Measurements from ENCODE around the gene DSCAML1. TPM values are rescaled to one million over a fixed set of nuclear protein-coding genes. Genes with fewer than 3 reads are reported as not detected.

DSCAML1 gene
- total RNA-seq, 1 donor from 2014 or later, result 0.16 TPM

DNA sequence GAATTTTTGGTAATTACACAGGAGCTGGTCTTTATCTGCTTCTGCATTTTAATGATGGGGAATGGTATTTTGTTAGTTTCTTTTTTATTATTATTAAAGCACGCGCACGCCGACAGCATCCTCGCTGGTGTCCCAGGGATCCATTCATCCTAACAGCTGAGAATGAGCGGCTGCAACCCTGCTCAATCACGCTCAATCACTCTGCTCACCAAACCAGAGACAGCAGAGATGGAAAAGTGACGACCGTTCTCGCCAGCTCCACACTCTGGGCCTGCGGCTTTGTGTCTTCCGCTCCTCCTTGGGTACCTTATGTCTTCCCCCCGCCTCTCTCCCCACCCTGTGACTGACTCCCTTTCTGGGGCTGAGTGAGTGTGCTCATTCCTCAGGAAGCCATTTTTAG lies 84.5 kb downstream of the DSCAML1 start:
- H3K9ac ChIP-seq (ENCODE audit: low read length), result no peak overlapping the region
- Mint-ChIP-seq H3K9me3 (ENCODE audit: unreplicated experiment) (no peaks in the 10 kb centered on the region), H3K27ac (ENCODE audit: unreplicated experiment) (no peak overlapping the region), H3K4me1 (ENCODE audit: low read depth, unreplicated experiment) (no peaks in the 10 kb centered on the region), H3K27me3 (ENCODE audit: low read depth, unreplicated experiment) (peaks cover 82% of the 10 kb centered on the region), H3K36me3 (ENCODE audit: low read depth, unreplicated experiment) (no peaks in the 10 kb centered on the region), H3K4me3 (ENCODE audit: unreplicated experiment) (no peak overlapping the region)
- no peak overlapping the region for H3K27ac ChIP-seq (ENCODE audit: low read depth, low read length)
- H4K20me1 ChIP-seq (ENCODE audit: insufficient read depth, low read length), result no peaks in the 10 kb centered on the region
- H3K36me3 ChIP-seq (ENCODE audit: insufficient read depth, low read length), result no peaks in the 10 kb centered on the region
- H3K79me2 ChIP-seq (ENCODE audit: insufficient read depth, low read length), result no peaks in the 10 kb centered on the region
- H3K27me3 ChIP-seq (ENCODE audit: insufficient read depth, low read length), result peaks cover 8% of the 10 kb centered on the region
- H3K4me1 ChIP-seq (ENCODE audit: insufficient read depth, low read length), result no peaks in the 10 kb centered on the region
- no peak for TF ChIP-seq EZH2 (IDR thresholded peaks at IDR 0.05; ENCODE audit: insufficient read depth, low read length)
- TF ChIP-seq, protein P1, sequence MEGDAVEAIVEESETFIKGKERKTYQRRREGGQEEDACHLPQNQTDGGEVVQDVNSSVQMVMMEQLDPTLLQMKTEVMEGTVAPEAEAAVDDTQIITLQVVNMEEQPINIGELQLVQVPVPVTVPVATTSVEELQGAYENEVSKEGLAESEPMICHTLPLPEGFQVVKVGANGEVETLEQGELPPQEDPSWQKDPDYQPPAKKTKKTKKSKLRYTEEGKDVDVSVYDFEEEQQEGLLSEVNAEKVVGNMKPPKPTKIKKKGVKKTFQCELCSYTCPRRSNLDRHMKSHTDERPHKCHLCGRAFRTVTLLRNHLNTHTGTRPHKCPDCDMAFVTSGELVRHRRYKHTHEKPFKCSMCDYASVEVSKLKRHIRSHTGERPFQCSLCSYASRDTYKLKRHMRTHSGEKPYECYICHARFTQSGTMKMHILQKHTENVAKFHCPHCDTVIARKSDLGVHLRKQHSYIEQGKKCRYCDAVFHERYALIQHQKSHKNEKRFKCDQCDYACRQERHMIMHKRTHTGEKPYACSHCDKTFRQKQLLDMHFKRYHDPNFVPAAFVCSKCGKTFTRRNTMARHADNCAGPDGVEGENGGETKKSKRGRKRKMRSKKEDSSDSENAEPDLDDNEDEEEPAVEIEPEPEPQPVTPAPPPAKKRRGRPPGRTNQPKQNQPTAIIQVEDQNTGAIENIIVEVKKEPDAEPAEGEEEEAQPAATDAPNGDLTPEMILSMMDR (IDR thresholded peaks at IDR 0.05; ENCODE audit: insufficient read depth, low read depth, low read length), result no peak
- H3K4me3 ChIP-seq (ENCODE audit: insufficient read depth, low read depth, low read length), result no peak overlapping the region
- H3K4me2 ChIP-seq (ENCODE audit: low read length), result no peak overlapping the region
- no peaks in the 10 kb centered on the region for H3K9me3 ChIP-seq (ENCODE audit: insufficient read depth, low read depth, low read length)
- no peak for DNase-seq (ENCODE audit: low read depth)
- no peak for FAIRE-seq
- no peak overlapping the region for H2AFZ ChIP-seq (ENCODE audit: low read depth, low read length)

DNA sequence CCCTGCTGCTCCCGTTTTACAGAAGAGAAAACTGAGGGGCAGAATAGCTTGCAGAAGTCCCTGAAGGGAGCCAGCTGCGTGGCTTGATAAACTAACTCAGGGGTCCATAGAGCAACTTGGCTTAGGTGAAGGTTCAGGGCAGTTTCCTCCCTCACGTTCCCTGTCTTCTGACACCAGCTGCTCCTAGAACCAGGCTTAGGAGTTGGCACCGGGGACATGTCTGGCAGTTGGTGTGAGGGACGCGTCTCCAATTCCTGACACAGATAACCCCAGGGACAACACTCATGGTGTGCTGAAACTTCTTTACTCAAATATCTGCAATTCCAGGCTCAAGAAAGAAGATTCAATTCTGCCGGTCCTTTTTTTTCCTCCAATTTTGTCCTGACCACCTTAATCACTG lies 85.7 kb downstream of the DSCAML1 start:
- Histone ChIP-seq H3K27me3 (ENCODE audit: insufficient read depth, low read length) (peaks cover 8% of the 10 kb centered on the region), H3K4me1 (ENCODE audit: insufficient read depth, low read length) (no peaks in the 10 kb centered on the region), H3K9me3 (ENCODE audit: insufficient read depth, low read depth, low read length) (no peaks in the 10 kb centered on the region), H3K27ac (ENCODE audit: low read depth, low read length) (no peak overlapping the region), H3K79me2 (ENCODE audit: insufficient read depth, low read length) (no peaks in the 10 kb centered on the region), H2AFZ (ENCODE audit: low read depth, low read length) (no peak overlapping the region), H3K9ac (ENCODE audit: low read length) (no peak overlapping the region), H4K20me1 (ENCODE audit: insufficient read depth, low read length) (no peaks in the 10 kb centered on the region), H3K36me3 (ENCODE audit: insufficient read depth, low read length) (no peaks in the 10 kb centered on the region), H3K4me2 (ENCODE audit: low read length) (no peak overlapping the region), H3K4me3 (ENCODE audit: insufficient read depth, low read depth, low read length) (no peak overlapping the region)
- Mint-ChIP-seq H3K27me3 (ENCODE audit: low read depth, unreplicated experiment) (peaks cover 79% of the 10 kb centered on the region), H3K4me3 (ENCODE audit: unreplicated experiment) (no peak overlapping the region), H3K36me3 (ENCODE audit: low read depth, unreplicated experiment) (no peaks in the 10 kb centered on the region), H3K27ac (ENCODE audit: unreplicated experiment) (no peak overlapping the region), H3K4me1 (ENCODE audit: low read depth, unreplicated experiment) (no peaks in the 10 kb centered on the region), H3K9me3 (ENCODE audit: unreplicated experiment) (no peaks in the 10 kb centered on the region)
- no peak for TF ChIP-seq EZH2 (IDR thresholded peaks at IDR 0.05; ENCODE audit: insufficient read depth, low read length)
- TF ChIP-seq, protein P1 (IDR thresholded peaks at IDR 0.05; ENCODE audit: insufficient read depth, low read depth, low read length), result no peak
- DNase-seq (ENCODE audit: low read depth) (no peak), FAIRE-seq (no peak)

DNA sequence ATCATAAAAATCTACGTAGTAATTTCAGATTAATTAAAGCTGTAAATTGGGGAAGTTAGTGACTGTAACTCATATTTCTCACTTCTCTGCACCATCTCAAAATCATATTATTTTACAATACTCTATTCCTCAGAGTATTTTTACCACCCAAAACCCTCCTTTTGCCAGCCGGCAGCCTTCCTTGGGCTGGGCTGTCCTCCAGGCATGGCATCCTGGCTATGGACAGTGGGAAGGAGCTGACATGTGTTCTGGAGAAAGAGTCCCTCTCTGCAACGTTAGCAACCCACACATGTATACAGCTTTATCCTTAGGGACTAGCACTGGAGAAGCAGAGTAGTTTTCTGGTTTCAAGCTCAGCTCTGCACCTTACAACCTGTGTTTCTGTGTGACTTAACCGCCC lies 86.8 kb downstream of the DSCAML1 start:
- H3K27me3 ChIP-seq (ENCODE audit: insufficient read depth, low read length), result peaks cover 10% of the 10 kb centered on the region
- no peaks in the 10 kb centered on the region for H3K4me1 Mint-ChIP-seq (ENCODE audit: low read depth, unreplicated experiment)
- no peaks in the 10 kb centered on the region for H4K20me1 ChIP-seq (ENCODE audit: insufficient read depth, low read length)
- DNase-seq (ENCODE audit: low read depth), result no peak
- H3K4me3 Mint-ChIP-seq (ENCODE audit: unreplicated experiment), result no peak overlapping the region
- no peak overlapping the region for H3K27ac ChIP-seq (ENCODE audit: low read depth, low read length)
- no peak overlapping the region for H2AFZ ChIP-seq (ENCODE audit: low read depth, low read length)
- H3K36me3 Mint-ChIP-seq (ENCODE audit: low read depth, unreplicated experiment), result no peaks in the 10 kb centered on the region
- H3K27ac Mint-ChIP-seq (ENCODE audit: unreplicated experiment), result no peak overlapping the region
- no peaks in the 10 kb centered on the region for H3K4me1 ChIP-seq (ENCODE audit: insufficient read depth, low read length)
- peaks cover 79% of the 10 kb centered on the region for H3K27me3 Mint-ChIP-seq (ENCODE audit: low read depth, unreplicated experiment)
- H3K9me3 ChIP-seq (ENCODE audit: insufficient read depth, low read depth, low read length), result no peaks in the 10 kb centered on the region
- TF ChIP-seq, protein P1 (IDR thresholded peaks at IDR 0.05; ENCODE audit: insufficient read depth, low read depth, low read length), result no peak
- TF ChIP-seq EZH2 (IDR thresholded peaks at IDR 0.05; ENCODE audit: insufficient read depth, low read length), result no peak
- no peak overlapping the region for H3K9ac ChIP-seq (ENCODE audit: low read length)
- H3K36me3 ChIP-seq (ENCODE audit: insufficient read depth, low read length), result no peaks in the 10 kb centered on the region
- H3K9me3 Mint-ChIP-seq (ENCODE audit: unreplicated experiment), result no peaks in the 10 kb centered on the region
- FAIRE-seq, result no peak
- H3K79me2 ChIP-seq (ENCODE audit: insufficient read depth, low read length), result no peaks in the 10 kb centered on the region
- no peak overlapping the region for H3K4me2 ChIP-seq (ENCODE audit: low read length)
- H3K4me3 ChIP-seq (ENCODE audit: insufficient read depth, low read depth, low read length), result no peak overlapping the region
